Muscle of leg (tissue), 16 donors: ENCODE measurements around the gene PAOX. TPM values are rescaled to one million over a fixed set of nuclear protein-coding genes. Genes with fewer than 3 reads are reported as not detected.

Experiments
- DNase-seq: peaks from one replicate; pipeline ENCODE4 v3.0.0; 2013
- H3K27ac ChIP-seq: one replicate; pipeline ENCODE4 v1.5.1; 2013; ENCODE audit warnings: mild to moderate bottlenecking, low read length, control low read depth
- H3K27me3 ChIP-seq: one replicate; pipeline ENCODE4 v1.6.1; 2013; ENCODE audit warnings: low read length; ENCODE audit not compliant: control insufficient read depth, insufficient read depth
- H3K36me3 ChIP-seq: one replicate; pipeline ENCODE4 v1.6.1; 2013; ENCODE audit warnings: low read length; ENCODE audit not compliant: control insufficient read depth, insufficient read depth
- H3K4me1 ChIP-seq: one replicate; pipeline ENCODE4 v1.6.1; 2013; ENCODE audit warnings: low read length; ENCODE audit not compliant: control insufficient read depth, insufficient read depth
- H3K4me3 ChIP-seq: one replicate; pipeline ENCODE4 v1.5.1; 2013; ENCODE audit warnings: low read length, control low read depth
- H3K9me3 ChIP-seq: replicated peaks from 2 replicates; pipeline ENCODE4 v1.6.1; 2013; ENCODE audit warnings: low read depth, low read length; ENCODE audit not compliant: control insufficient read depth
- WGBS: methylation state at CpG from one replicate; pipeline ENCODE4 v1.1.5; 2013; ENCODE audit warnings: missing lambda C conversion rate; ENCODE audit not compliant: insufficient coverage; 5-methylcytosine and 5-hydroxymethylcytosine counted together
- long read RNA-seq, 11 donors: transcript quantifications; one replicate each; lab custom pipeline, GENCODE V29; 2026
- polyA plus RNA-seq, 8 donors: library from polyadenylated mRNA; unstranded; fragments of 120-200 nt; gene quantifications; one replicate each; pipeline versions ENCODE4 v1.2.1 to v1.2.3, GENCODE V29; 2013; ENCODE audit warnings: inconsistent platforms in 1 of 8, low replicate concordance in 1 of 8; ENCODE audit not compliant: insufficient read length in 8 of 8, insufficient read depth in 1 of 8
- total RNA-seq: library from RNA; stranded (reverse); fragments of 120-200 nt; gene quantifications from one replicate; pipeline ENCODE4 v1.2.4, GENCODE V29; 2013

The PAOX gene
- total RNA-seq (3.4 TPM), polyA plus RNA-seq (1 to 10 TPM; 2.7 to 4.9 (median 3.8) TPM)
- long read RNA-seq, donor 1, partial matches to known transcripts: 0 of 1 reads
- long read RNA-seq, donor 1, other reads (novel, unspliced or antisense): 0 of 1 reads
- long read RNA-seq, donor 2: 0 reads
- long read RNA-seq, donor 3, partial matches to known transcripts: 0 of 2 reads
- long read RNA-seq, donor 3, other reads (novel, unspliced or antisense): 0 of 2 reads
- long read RNA-seq, donor 4: 0 reads
- long read RNA-seq, donor 5, partial matches to known transcripts: 0 of 1 reads
- long read RNA-seq, donor 5, other reads (novel, unspliced or antisense): 0 of 1 reads
- long read RNA-seq, donor 6, partial matches to known transcripts: 0 of 1 reads
- long read RNA-seq, donor 6, other reads (novel, unspliced or antisense): 0 of 1 reads
- long read RNA-seq, donor 7, partial matches to known transcripts: 0 of 1 reads
- long read RNA-seq, donor 7, other reads (novel, unspliced or antisense): 0 of 1 reads
- long read RNA-seq, donor 8: 0 reads
- long read RNA-seq, donor 9, partial matches to known transcripts: 0 of 1 reads
- long read RNA-seq, donor 9, other reads (novel, unspliced or antisense): 0 of 1 reads
- long read RNA-seq, donor 10, partial matches to known transcripts: 0 of 2 reads
- long read RNA-seq, donor 10, other reads (novel, unspliced or antisense): 0 of 2 reads
- long read RNA-seq, donor 11: 0 reads

DNA sequence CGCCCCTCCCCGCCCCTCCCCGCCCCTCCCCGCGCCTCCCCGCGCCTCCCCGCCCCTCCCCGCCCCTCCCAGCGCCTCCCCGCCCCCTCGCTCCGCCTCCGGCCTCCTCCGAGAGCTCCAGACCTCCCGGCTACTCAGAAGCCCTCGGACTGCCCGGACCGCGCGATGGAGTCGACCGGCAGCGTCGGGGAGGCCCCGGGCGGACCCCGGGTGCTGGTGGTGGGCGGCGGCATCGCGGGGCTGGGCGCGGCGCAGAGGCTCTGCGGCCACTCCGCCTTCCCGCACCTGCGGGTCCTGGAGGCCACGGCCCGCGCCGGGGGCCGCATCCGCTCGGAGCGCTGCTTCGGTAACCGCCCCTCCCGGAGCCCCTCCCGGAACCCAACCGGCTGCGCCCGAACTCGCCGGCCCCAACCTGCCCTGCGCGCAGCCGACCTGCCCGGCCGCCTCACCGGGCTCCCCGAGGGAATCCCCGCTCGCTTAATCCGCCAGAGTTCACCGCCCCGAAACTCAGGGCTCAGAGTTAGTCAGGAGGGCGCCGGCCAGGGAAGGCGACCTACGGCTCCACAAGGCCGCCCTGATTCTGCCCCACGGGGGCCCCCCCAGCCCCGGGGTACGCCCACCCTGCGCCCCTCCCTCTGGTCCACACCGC lies at the start of gene PAOX:
PAOX (plus strand) TSS at position 111 of the 649 bp plus-strand sequence; CDS start at position 166, 55 bp downstream.
- peak; percentile 81 for DNase-seq
- WGBS: 3% methylated on average over 63 of the region's 78 CpGs
- H3K27ac ChIP-seq: peak within 1 kb of the TSS; percentile 53
- peak within 1 kb of the TSS; percentile 76 for H3K4me3 ChIP-seq
- peaks cover 6% of the 10 kb centered on the region for H3K36me3 ChIP-seq
- H3K27me3 ChIP-seq: no peaks in the 10 kb centered on the region
- H3K4me1 ChIP-seq: peaks cover 20% of the 10 kb centered on the region
- H3K9me3 ChIP-seq: no peaks in the 10 kb centered on the region

DNA sequence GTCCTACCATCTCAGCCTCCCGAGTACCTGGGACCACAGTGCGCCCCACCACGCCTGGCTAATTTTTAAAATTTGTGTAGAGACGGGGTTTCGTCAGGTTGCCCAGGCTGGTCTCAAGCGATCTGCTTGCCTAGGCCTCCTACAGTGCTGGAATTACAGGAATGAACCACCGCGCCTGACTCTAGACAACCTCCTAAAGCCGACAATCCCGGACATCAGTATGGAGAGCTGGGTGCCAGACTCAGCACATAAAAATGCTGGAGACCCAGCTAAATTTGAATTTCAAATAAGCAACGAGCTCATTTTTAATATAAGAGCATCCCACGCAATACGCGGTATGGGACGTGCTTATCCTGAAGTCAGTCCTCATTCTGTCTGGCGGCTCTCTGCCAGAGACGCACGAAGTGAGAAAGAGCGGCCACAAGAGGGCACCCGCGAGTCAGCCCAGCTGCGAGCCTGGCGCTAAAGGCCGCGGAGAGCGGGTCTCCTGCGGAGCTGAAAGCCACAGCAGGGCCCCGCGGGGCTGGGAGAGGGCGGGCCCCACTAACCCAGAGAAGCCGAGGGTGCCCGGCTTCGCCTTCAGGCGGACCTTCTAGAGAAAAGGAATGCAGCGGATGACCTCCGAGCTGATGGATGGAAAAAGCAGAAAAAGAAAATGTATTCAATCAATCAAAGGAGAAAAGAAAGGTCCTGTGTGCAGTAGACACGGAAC lies 49.4 kb upstream of the PAOX start:
- H3K4me3 ChIP-seq: no peak overlapping the region
- no peak overlapping the region for H3K27ac ChIP-seq
- H3K27me3 ChIP-seq: peaks cover 85% of the 10 kb centered on the region
- peaks cover 26% of the 10 kb centered on the region for H3K4me1 ChIP-seq
- peak; percentile 89 for DNase-seq
- H3K36me3 ChIP-seq: no peaks in the 10 kb centered on the region
- WGBS: 4% methylated on average over 32 of the region's 37 CpGs
- H3K9me3 ChIP-seq: no peaks in the 10 kb centered on the region

DNA sequence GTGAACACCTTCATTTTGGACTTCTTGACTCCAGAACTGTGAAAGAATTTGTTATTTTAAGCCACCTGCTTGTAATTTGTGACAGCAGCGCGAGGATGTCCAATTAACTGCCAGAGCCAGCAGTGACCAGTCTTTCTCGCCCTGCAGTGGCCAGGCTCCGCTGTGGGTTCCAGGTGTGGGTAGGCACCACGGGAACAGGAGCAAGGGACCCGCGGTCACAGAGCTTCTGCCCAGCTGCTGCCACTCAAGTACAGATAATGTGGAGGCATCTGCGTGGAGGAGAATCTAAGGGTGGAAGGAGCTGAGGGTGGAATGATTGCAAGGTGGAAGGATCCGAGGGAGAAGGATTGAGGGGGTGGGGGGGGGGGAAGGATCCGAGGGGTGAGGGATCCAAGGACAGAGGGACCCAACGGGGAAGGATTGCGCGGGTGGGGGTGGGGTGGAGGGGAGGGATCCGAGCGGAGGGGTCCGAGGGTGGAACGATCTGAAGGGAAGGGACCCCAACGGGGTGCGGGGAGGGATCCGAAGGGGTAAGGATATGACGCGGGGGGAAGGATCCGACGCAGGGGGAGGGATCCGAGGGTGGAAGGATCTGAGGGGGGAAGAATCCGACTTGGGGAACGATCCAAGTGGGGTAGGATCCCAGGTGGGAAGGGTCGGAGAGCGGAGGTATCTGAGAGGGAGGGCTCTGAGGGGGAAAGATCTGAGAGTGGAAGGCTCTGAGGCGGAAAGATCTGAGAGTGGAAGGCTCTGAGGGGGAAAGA lies 45.9 kb upstream of the PAOX start:
- Histone ChIP-seq H3K9me3 (no peaks in the 10 kb centered on the region), H3K27me3 (peaks cover 86% of the 10 kb centered on the region), H3K36me3 (no peaks in the 10 kb centered on the region), H3K4me1 (peaks cover 27% of the 10 kb centered on the region), H3K4me3 (no peak overlapping the region), H3K27ac (no peak overlapping the region)
- no peak for DNase-seq
- 75% methylated on average over 28 of the region's 30 CpGs for WGBS

DNA sequence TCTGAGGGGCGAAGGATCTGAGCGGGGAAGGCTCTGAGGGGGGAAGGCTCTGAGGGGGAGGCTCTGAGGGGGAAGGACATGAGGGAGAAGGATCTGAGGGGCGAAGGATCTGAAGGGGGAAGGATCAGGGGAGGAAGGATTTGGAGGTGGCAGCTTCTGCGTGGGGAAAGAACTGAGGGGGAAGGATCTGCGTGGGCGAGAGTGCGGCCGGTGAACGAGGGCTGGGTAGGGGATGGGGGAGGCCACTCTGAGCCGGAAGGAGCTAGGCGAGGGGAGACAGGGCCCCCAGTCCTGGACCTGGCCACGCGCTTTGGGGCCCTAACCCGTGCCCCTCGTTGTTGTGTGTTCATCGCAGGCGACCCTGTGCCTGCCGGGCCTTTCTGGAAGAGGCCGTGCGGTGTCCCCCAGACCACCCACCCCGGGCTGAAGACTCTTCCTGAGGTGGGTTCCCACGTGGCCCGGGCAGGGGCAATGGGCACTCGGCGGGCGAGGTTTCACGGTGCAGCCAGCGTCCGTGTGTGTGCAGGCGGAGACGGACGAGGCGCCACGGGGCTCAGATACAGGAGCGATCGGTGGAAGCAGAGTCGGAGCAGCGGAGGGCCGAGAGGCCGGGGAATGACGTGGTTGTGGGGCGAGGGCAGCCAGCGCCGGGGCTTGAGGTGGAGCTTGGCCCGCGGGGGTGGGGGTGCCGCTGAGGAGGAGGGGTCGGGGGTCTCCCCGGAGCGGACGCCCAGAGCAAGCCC lies 44.4 kb upstream of the PAOX start:
- H3K4me3 ChIP-seq: peak overlapping the region; percentile 24
- WGBS: 15% methylated on average over 39 of the region's 51 CpGs
- no peak for DNase-seq

DNA sequence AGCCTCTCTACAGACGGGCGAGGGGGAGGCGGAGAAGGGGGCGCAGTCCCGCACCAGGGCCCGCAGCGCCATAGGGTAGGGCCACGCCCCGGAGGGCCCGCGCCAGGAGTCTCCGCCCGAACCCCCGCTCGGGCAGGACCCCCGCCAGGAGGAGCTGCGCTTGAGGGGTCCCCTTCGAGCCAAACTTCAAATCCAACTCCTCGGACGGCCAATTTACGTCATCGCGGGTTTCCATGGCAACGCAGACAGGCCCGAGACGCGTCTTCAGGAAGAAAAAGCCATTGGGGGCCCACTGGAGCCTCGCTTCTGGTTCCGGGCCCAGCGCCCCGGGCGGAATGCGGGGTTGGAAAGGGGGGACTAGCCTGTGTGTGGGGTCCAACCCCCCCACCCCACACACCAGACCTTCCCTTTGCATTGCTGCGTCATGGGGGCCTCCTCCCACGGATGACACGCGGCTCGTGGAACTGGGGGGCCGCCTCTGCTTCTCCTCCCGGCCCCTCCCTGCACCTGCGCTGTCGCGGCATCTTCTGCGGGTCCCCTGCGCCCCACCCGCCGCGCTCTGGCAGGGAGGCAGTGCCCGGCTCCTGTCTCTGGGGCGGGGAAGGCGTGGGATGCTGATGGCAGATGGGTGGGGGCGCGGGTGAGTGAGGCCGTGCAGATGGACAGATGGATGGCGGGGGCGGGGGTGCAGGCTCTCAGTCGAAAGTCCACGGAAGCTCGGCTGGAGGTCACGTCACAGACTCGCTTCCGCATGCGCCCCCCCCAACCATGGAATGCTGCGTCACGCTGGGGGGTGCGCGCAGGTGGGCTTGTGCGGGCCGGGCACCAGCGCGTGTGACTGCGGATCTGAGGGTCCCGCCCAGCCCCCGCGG lies 43.6 kb upstream of the PAOX start:
- DNase-seq: peak; percentile 85
- Histone ChIP-seq H3K36me3 (no peaks in the 10 kb centered on the region), H3K9me3 (no peaks in the 10 kb centered on the region), H3K27me3 (peaks cover 68% of the 10 kb centered on the region), H3K27ac (no peak overlapping the region), H3K4me3 (peak overlapping the region; percentile 24), H3K4me1 (peaks cover 20% of the 10 kb centered on the region)
- WGBS: 3% methylated on average over 59 of the region's 75 CpGs

More for the DNA sequence above, 44.4 kb upstream of the PAOX start:
- peaks cover 24% of the 10 kb centered on the region for H3K4me1 ChIP-seq
- H3K27me3 ChIP-seq: peaks cover 72% of the 10 kb centered on the region
- no peak overlapping the region for H3K27ac ChIP-seq
- H3K9me3 ChIP-seq: no peaks in the 10 kb centered on the region
- H3K36me3 ChIP-seq: no peaks in the 10 kb centered on the region

DNA sequence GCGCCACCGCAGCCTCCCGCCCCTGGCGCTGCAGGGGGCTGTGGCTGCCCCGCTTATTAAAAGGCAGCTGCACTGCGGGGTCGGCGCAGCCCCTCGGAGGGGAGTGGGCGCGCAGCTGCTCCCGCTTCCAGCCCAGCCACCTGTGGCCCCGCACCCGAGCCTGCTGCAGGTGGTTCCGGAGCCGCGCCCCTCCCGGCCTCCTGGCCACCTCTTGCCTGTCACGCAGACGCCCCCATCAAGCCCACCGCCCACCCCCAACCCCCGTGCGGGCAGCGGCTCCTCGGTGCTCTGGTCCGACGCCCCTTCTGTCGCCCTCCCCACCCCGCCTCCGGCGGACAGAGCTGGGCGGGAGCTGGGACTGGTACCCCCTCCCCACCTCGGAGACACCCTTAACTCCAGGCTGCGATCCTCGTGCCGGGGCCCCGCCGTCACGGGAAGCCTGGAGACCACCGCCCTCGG lies 42.9 kb upstream of the PAOX start:
- H3K27ac ChIP-seq: no peak overlapping the region
- no peak overlapping the region for H3K4me3 ChIP-seq
- WGBS: 2% methylated on average over 34 of the region's 41 CpGs
- no peak for DNase-seq
- H3K36me3 ChIP-seq: no peaks in the 10 kb centered on the region
- H3K4me1 ChIP-seq: peaks cover 20% of the 10 kb centered on the region
- peaks cover 63% of the 10 kb centered on the region for H3K27me3 ChIP-seq
- no peaks in the 10 kb centered on the region for H3K9me3 ChIP-seq

DNA sequence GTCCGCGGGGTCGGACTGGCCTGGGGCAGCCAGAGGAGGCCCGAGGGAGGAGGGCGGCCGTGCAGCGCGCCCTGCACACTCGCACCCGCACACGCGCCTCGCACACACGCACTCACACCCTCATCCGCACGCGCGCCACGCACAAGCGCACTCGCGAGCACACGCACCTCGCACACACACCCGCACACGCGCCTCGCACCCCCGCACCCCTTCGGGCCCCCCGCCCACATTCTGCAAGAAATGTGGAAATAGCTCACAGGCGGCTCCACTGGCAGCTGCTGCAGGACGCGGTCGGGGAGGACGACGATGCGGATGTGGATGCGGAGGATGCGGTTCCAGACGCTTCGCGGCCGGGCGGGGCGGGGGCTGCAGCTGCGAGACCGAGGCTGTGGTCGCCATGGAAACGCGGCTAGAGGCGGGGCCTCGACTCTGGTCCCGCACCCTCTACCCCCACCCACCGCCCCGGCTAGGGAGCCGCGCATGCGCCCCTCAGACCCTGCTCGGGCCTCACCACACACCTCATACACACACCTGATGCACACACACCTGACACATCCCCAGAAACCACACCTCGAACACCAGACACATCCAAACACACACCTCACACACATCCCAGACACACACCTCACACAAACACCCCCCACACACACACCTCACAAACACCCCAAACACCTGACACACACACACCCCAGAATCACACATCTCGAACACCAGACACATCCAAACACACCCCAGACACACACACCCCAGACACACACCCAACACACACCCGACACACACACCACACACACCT lies 42.3 kb upstream of the PAOX start, which contains the start of gene CALY:
CALY (minus strand) TSS at position 320 of the 793 bp plus-strand sequence. CDS start 7,907 bp downstream, outside the sequence.
- Histone ChIP-seq H3K4me3 (no peak within 1 kb of the TSS), H3K4me1 (peaks cover 20% of the 10 kb centered on the region), H3K36me3 (no peaks in the 10 kb centered on the region), H3K9me3 (no peaks in the 10 kb centered on the region), H3K27me3 (peaks cover 62% of the 10 kb centered on the region), H3K27ac (no peak within 1 kb of the TSS)
- WGBS: 18% methylated on average over 38 of the region's 63 CpGs
- DNase-seq: no peak

DNA sequence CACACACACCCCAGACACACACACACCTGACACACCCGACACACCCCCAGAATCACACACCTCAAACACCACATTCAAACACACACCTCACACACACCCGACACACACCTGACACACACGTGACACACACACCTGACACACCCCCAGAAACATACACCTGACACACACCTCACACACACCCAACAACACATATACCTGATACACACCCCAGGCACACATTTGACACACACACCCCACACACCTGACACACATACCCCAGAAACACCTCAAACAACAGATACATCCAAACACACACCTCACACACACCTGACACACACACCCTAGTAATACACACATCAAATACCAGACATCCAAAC lies 41.7 kb upstream of the PAOX start:
- 83% methylated on average over 3 of the region's 3 CpGs for WGBS
- H3K4me3 ChIP-seq: no peak overlapping the region
- peaks cover 58% of the 10 kb centered on the region for H3K27me3 ChIP-seq
- H3K9me3 ChIP-seq: no peaks in the 10 kb centered on the region
- no peak for DNase-seq
- no peak overlapping the region for H3K27ac ChIP-seq
- peaks cover 20% of the 10 kb centered on the region for H3K4me1 ChIP-seq
- no peaks in the 10 kb centered on the region for H3K36me3 ChIP-seq
